H1 (cell line): Measurements from ENCODE around the gene TSGA10. TPM values are rescaled to one million over a fixed set of nuclear protein-coding genes. Genes with fewer than 3 reads are reported as not detected.

ENCODE experiments used
- CTCF ChIA-PET: fragments of 300-600 bp; sonication (Branson Sonifier 250); formaldehyde crosslinking; loops from one replicate; lab custom pipeline; 2021; ENCODE audit not compliant: partially characterized antibody; lab: Charles Lee
- POLR2A ChIA-PET: fragments of 300-600 bp; sonication (Branson Sonifier 250); formaldehyde crosslinking; loops from one replicate; lab custom pipeline; 2021; ENCODE audit warnings: inconsistent platforms; ENCODE audit not compliant: partially characterized antibody; lab: Charles Lee
- DNase-seq, 2 experiments: peaks; one replicate each; pipeline versions ENCODE4 v3.0.0 to v3.0.0-alpha.2; 2010 to 2022; ENCODE audit warnings: low spot score in 2 of 2, low read depth in 1 of 2, mixed read lengths in 1 of 2
- FAIRE-seq: peaks from 2 replicates; lab custom pipeline; 2011; peaks lifted over from hg19 to GRCh38; lab: Jason Lieb, UNC
- H2AFZ ChIP-seq: 2 replicates; pipeline ENCODE4 v1.8.1; 2012; ENCODE audit warnings: low read length, inconsistent platforms
- H2AK5ac ChIP-seq: 2 replicates; pipeline ENCODE4 v1.6.1; 2013; ENCODE audit warnings: low read depth, low read length
- H2BK120ac ChIP-seq: replicated peaks from 2 replicates; pipeline ENCODE3; 2013; ENCODE audit warnings: low read depth, low read length, inconsistent platforms
- H2BK12ac ChIP-seq: 2 replicates; pipeline ENCODE4 v1.6.1; 2013; ENCODE audit warnings: low read depth, low read length
- H2BK15ac ChIP-seq: 2 replicates; pipeline ENCODE4 v1.6.1; 2013; ENCODE audit warnings: low read length
- H2BK20ac ChIP-seq: 2 replicates; pipeline ENCODE4 v1.6.1; 2013; ENCODE audit warnings: low read length
- H2BK5ac ChIP-seq: 2 replicates; pipeline ENCODE4 v1.6.1; 2013; ENCODE audit warnings: low read depth, low read length
- H3K14ac ChIP-seq: 2 replicates; pipeline ENCODE4 v1.6.1; 2013; ENCODE audit warnings: inconsistent platforms; ENCODE audit not compliant: insufficient read length
- H3K18ac ChIP-seq: 2 replicates; pipeline ENCODE4 v1.6.1; 2013; ENCODE audit warnings: low read length; ENCODE audit errors: extremely low read depth
- H3K23ac ChIP-seq: 2 replicates; pipeline ENCODE4 v1.6.1; 2013; ENCODE audit warnings: inconsistent platforms; ENCODE audit not compliant: insufficient read length
- H3K23me2 ChIP-seq: 2 replicates; pipeline ENCODE4 v1.6.1; 2013; ENCODE audit warnings: low read depth, low read length
- H3K27ac ChIP-seq: 2 replicates; pipeline ENCODE4 v1.6.1; 2011; ENCODE audit warnings: low read depth, low read length, inconsistent platforms
- H3K27me3 ChIP-seq, 4 experiments: replicated peaks in 1 of 4; 1 replicate in 1 of 4; 2 replicates in 3 of 4; pipeline versions ENCODE4 v1.6.1 to v1.8.1; 2011 to 2013; ENCODE audit warnings: low read length in 3 of 4, mild to moderate bottlenecking in 3 of 4, inconsistent platforms in 2 of 4, mixed read lengths in 2 of 4, moderate library complexity in 1 of 4; ENCODE audit not compliant: control insufficient read depth in 3 of 4, insufficient read depth in 3 of 4; ENCODE audit errors: extremely low read depth in 1 of 4
- H3K36me3 ChIP-seq, 4 experiments: 2 replicates each; pipeline versions ENCODE4 v1.6.1 to v1.8.1; 2011 to 2013; ENCODE audit warnings: mild to moderate bottlenecking in 4 of 4, low read length in 3 of 4, moderate library complexity in 2 of 4, control low read depth in 1 of 4, inconsistent platforms in 1 of 4; ENCODE audit not compliant: insufficient read depth in 4 of 4, control insufficient read depth in 2 of 4
- H3K4ac ChIP-seq: replicated peaks from 2 replicates; pipeline ENCODE3; 2013; ENCODE audit warnings: low read length, low read depth, mixed read lengths, inconsistent platforms; ENCODE audit not compliant: insufficient read length
- H3K4me1 ChIP-seq, 4 experiments: replicated peaks in 1 of 4; 1 replicate in 1 of 4; 2 replicates in 3 of 4; pipeline versions ENCODE4 v1.6.1 to v1.8.1; 2011 to 2013; ENCODE audit warnings: low read length in 3 of 4, inconsistent platforms in 2 of 4, mixed read lengths in 1 of 4; ENCODE audit not compliant: insufficient read depth in 4 of 4, control insufficient read depth in 3 of 4
- H3K4me2 ChIP-seq, 2 experiments: 2 replicates each; pipeline versions ENCODE4 v1.6.1 to v1.8.1; 2011 to 2013; ENCODE audit warnings: low read depth in 2 of 2, low read length in 2 of 2, control low read depth in 1 of 2, inconsistent platforms in 1 of 2, mild to moderate bottlenecking in 1 of 2; ENCODE audit not compliant: insufficient read depth in 1 of 2
- H3K4me3 ChIP-seq, 4 experiments: fragments of 200-600, 300-600 bp in 1 of 4; sonication (generic), shearing (Covaris generic), sonication (Bioruptor Twin) in 1 of 4; 2 replicates each; pipeline versions ENCODE4 v1.5.1 to v1.8.1; 2011 to 2016; ENCODE audit warnings: low read length in 4 of 4, low read depth in 3 of 4, control low read depth in 2 of 4, inconsistent platforms in 2 of 4, mild to moderate bottlenecking in 2 of 4, mixed read lengths in 1 of 4, moderate library complexity in 1 of 4; ENCODE audit not compliant: insufficient read depth in 2 of 4; ENCODE audit errors: extremely low read depth in 1 of 4
- H3K56ac ChIP-seq: replicated peaks from 2 replicates; pipeline ENCODE3; 2013; ENCODE audit warnings: low read depth, mild to moderate bottlenecking, mixed read lengths, low read length, inconsistent platforms; ENCODE audit not compliant: insufficient read length
- H3K79me1 ChIP-seq: 2 replicates; pipeline ENCODE4 v1.6.1; 2013; ENCODE audit warnings: low read depth, low read length, control low read depth
- H3K79me2 ChIP-seq, 2 experiments: 2 replicates each; pipeline versions ENCODE4 v1.6.1 to v1.8.1; 2012 to 2013; ENCODE audit warnings: low read length in 2 of 2, mild to moderate bottlenecking in 2 of 2, inconsistent platforms in 1 of 2; ENCODE audit not compliant: insufficient read depth in 2 of 2, control insufficient read depth in 1 of 2
- H3K9ac ChIP-seq, 4 experiments: replicated peaks in 1 of 4; 1 replicate in 1 of 4; 2 replicates in 3 of 4; pipeline versions ENCODE4 v1.6.1 to v1.8.1; 2011 to 2013; ENCODE audit warnings: low read depth in 3 of 4, low read length in 3 of 4, control low read depth in 2 of 4, mild to moderate bottlenecking in 2 of 4, moderate library complexity in 2 of 4, inconsistent platforms in 1 of 4; ENCODE audit errors: extremely low read depth in 1 of 4
- H3K9me3 ChIP-seq, 2 experiments: 2 replicates each; pipeline versions ENCODE4 v1.6.1 to v1.8.1; 2012 to 2013; ENCODE audit warnings: mild to moderate bottlenecking in 2 of 2, moderate library complexity in 2 of 2, control low read depth in 1 of 2, inconsistent platforms in 1 of 2, low read depth in 1 of 2, low read length in 1 of 2, mixed read lengths in 1 of 2; ENCODE audit not compliant: insufficient read depth in 2 of 2
- H4K20me1 ChIP-seq, 2 experiments: replicated peaks in 1 of 2; 2 replicates each; pipeline versions ENCODE3 to v1.8.1; 2011 to 2013; ENCODE audit warnings: inconsistent platforms in 2 of 2, low read length in 2 of 2, mild to moderate bottlenecking in 1 of 2; ENCODE audit not compliant: insufficient read depth in 2 of 2, control insufficient read depth in 1 of 2
- H4K5ac ChIP-seq: 2 replicates; pipeline ENCODE4 v1.6.1; 2013; ENCODE audit warnings: low read length, low read depth, mixed read lengths, inconsistent platforms; ENCODE audit not compliant: insufficient read length
- H4K8ac ChIP-seq: 2 replicates; pipeline ENCODE4 v1.8.0; 2013; ENCODE audit warnings: mild to moderate bottlenecking, moderate library complexity, low read length, inconsistent platforms; ENCODE audit not compliant: insufficient read depth; ENCODE audit errors: extremely low read depth
- H4K91ac ChIP-seq: replicated peaks from 2 replicates; pipeline ENCODE3; 2013; ENCODE audit warnings: low read length, mixed read lengths, inconsistent platforms; ENCODE audit not compliant: insufficient read length
- CHD2 ChIP-seq: IDR thresholded peaks from 2 replicates; pipeline ENCODE4 v1.6.1; 2012; ENCODE audit warnings: low read length, improper control_type of control experiment
- EGR1 ChIP-seq: IDR thresholded peaks from 2 replicates; pipeline ENCODE4 v1.6.1; 2011; ENCODE audit warnings: low read depth, low read length, borderline replicate concordance
- EP300 ChIP-seq, 2 experiments: IDR thresholded peaks; 1 replicate in 1 of 2; 2 replicates in 1 of 2; pipeline ENCODE4 v1.6.1; 2011 to 2012; ENCODE audit warnings: low read depth in 2 of 2, low read length in 2 of 2, mild to moderate bottlenecking in 2 of 2, borderline replicate concordance in 1 of 2, inconsistent platforms in 1 of 2, moderate library complexity in 1 of 2
- HDAC6 ChIP-seq: IDR thresholded peaks from one replicate; pipeline ENCODE4 v1.7.1; 2012; ENCODE audit warnings: low read depth, mild to moderate bottlenecking, inconsistent platforms, low read length, moderate library complexity
- KDM1A ChIP-seq: fragments of 200-600, 300-600 bp; sonication (generic); IDR thresholded peaks from 2 replicates; pipeline ENCODE4 v1.7.1; 2016; ENCODE audit warnings: mild to moderate bottlenecking, low read length, borderline replicate concordance
- PHF8 ChIP-seq: fragments of 200-600 bp; sonication (generic); conservative IDR thresholded peaks from 2 replicates; pipeline ENCODE4 v1.7.1; 2012; ENCODE audit warnings: low read depth, mild to moderate bottlenecking, inconsistent platforms, low read length, moderate library complexity
- ZNF274 ChIP-seq: IDR thresholded peaks from 2 replicates; pipeline ENCODE4 v1.7.0; 2012; ENCODE audit warnings: low read length, borderline replicate concordance; ENCODE audit errors: extremely low read depth
- WGBS, 2 experiments: shearing (Covaris generic) in 1 of 2; methylation state at CpG; one replicate each; pipeline versions ENCODE4 v1.1.6 to v1.1.7; 2013 to 2015; ENCODE audit warnings: low lambda C conversion rate in 2 of 2, mixed read lengths in 2 of 2, inconsistent platforms in 1 of 2, low coverage in 1 of 2, missing lambda C conversion rate in 1 of 2; ENCODE audit not compliant: insufficient replicate concordance in 2 of 2, insufficient coverage in 1 of 2, insufficient read length in 1 of 2; ENCODE audit errors: extremely low coverage in 1 of 2, missing lambda C conversion rate in 1 of 2; 5-methylcytosine and 5-hydroxymethylcytosine counted together
- polyA plus RNA-seq, 7 experiments: library from polyadenylated mRNA; depleted of rRNA in 3 of 7; stranded (reverse) in 5 of 7; unstranded in 2 of 7; fragments of >200 nt in 5 of 7; fragments of 200-250 nt in 2 of 7; gene quantifications; 1 replicate in 5 of 7; 2 replicates in 1 of 7; 4 replicates in 1 of 7; pipeline versions ENCODE4 v1.2.1 to v1.2.3, GENCODE V29; 2011 to 2013; ENCODE audit warnings: missing spikeins in 2 of 7, mixed read lengths in 2 of 7
- total RNA-seq: library from RNA; stranded (reverse); fragmentation: NEBNext Ultra II Directional; extraction: Animal tissue kit (Norgen Biotek cat#: 25700); gene quantifications from 2 replicates; pipeline ENCODE4 v1.2.1, GENCODE V29; 2021
- TF ChIP-seq, protein P1 (sequence below), 3 experiments: IDR thresholded peaks; 1 replicate in 2 of 3; 2 replicates in 1 of 3; pipeline versions ENCODE4 v1.5.1 to v1.6.1; 2011; ENCODE audit warnings: low read length in 3 of 3, mild to moderate bottlenecking in 3 of 3, inconsistent platforms in 2 of 3, low read depth in 1 of 3, moderate library complexity in 1 of 3; ENCODE audit not compliant: insufficient read depth in 1 of 3; ENCODE audit errors: control extremely low read depth in 1 of 3
- TF ChIP-seq, protein P2 (sequence below): IDR thresholded peaks from 2 replicates; pipeline ENCODE4 v1.6.1; 2012; ENCODE audit warnings: inconsistent platforms
- TF ChIP-seq, protein P3 (sequence below): IDR thresholded peaks from 2 replicates; pipeline ENCODE4 v1.6.1; 2012; ENCODE audit warnings: inconsistent platforms

TSGA10 gene
- total and polyA plus RNA-seq, 2 of the 8 experiments (the other 6 are each of a cell fraction or from before 2014, with no cell fraction given): 2.2 to 7.4 TPM

DNA sequence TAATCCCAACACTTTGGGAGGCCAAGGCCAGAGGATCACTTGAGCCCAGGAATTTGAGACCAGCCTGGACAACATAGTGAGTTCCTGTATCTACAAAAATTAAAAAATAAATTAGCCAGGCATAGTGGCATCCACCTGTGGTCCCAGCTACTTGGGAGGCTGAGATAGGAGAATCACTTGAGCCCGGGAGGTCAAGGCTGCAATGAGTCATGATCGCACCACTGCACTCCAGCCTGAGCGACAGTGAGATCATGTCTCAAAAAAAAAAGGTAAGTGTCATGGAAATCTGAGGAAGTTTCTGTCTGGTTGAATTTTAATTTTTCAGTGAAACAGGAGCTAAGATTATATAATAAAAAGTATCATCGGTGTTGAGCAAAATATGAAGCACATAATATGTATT is 15.7 kb downstream of the TSGA10 start:
- no peak overlapping the region for H2BK20ac ChIP-seq
- H3K23me2 ChIP-seq: peaks cover 9% of the 10 kb centered on the region
- no peak overlapping the region for H3K4me2 ChIP-seq
- no peak overlapping the region for H3K18ac ChIP-seq
- no peaks in the 10 kb centered on the region for H3K79me1 ChIP-seq
- no peak overlapping the region for H2AK5ac ChIP-seq
- H4K20me1 ChIP-seq: no peaks in the 10 kb centered on the region
- H2BK12ac ChIP-seq: no peak overlapping the region
- no peak overlapping the region for H2BK15ac ChIP-seq
- ChIA-PET POLR2A (interaction anchor here (1.7 kb wide), 1 partner anchor 9 kb away, joined by 7 read pairs; no protein-coding TSS in a partner anchor), CTCF (interaction anchor here (0.6 kb wide), 1 partner anchor 759 kb away, joined by 3 read pairs; no protein-coding TSS in a partner anchor)
- whole genome bisulfite sequencing, 2 experiments: 94% methylated on average over 4 of the region's 4 CpGs; no CpG with 5 or more reads in 1 of the 2 experiments
- H3K79me2 ChIP-seq: peaks cover 0 to 5% of the 10 kb centered on the region in 2 experiments; a peak in 1 of 4 replicates
- H3K56ac ChIP-seq: no peak overlapping the region
- no peak overlapping the region for H4K8ac ChIP-seq
- no peak overlapping the region for H3K9ac ChIP-seq
- no peak overlapping the region for H3K23ac ChIP-seq
- no peak overlapping the region for H2AFZ ChIP-seq
- H3K4me1 ChIP-seq: no peaks in the 10 kb centered on the region; a peak in 3 of 7 replicates
- H4K5ac ChIP-seq: no peak overlapping the region
- no peak overlapping the region for H2BK5ac ChIP-seq
- H3K4ac ChIP-seq: no peak overlapping the region
- DNase-seq: no peak
- H3K4me3 ChIP-seq: no peak overlapping the region
- H4K91ac ChIP-seq: no peak overlapping the region
- no peak for FAIRE-seq
- H3K27ac ChIP-seq: no peak overlapping the region
- H2BK120ac ChIP-seq: no peak overlapping the region
- no peak overlapping the region for H3K14ac ChIP-seq
- no peaks in the 10 kb centered on the region for H3K27me3 ChIP-seq
- H3K9me3 ChIP-seq: peaks cover 12 to 24% of the 10 kb centered on the region in 2 experiments; a peak in 3 of 4 replicates
- H3K36me3 ChIP-seq: no peaks in the 10 kb centered on the region; a peak in 1 of 8 replicates
- no peak for TF ChIP-seq CHD2
- TF ChIP-seq PHF8: no peak
- TF ChIP-seq, protein P1, sequence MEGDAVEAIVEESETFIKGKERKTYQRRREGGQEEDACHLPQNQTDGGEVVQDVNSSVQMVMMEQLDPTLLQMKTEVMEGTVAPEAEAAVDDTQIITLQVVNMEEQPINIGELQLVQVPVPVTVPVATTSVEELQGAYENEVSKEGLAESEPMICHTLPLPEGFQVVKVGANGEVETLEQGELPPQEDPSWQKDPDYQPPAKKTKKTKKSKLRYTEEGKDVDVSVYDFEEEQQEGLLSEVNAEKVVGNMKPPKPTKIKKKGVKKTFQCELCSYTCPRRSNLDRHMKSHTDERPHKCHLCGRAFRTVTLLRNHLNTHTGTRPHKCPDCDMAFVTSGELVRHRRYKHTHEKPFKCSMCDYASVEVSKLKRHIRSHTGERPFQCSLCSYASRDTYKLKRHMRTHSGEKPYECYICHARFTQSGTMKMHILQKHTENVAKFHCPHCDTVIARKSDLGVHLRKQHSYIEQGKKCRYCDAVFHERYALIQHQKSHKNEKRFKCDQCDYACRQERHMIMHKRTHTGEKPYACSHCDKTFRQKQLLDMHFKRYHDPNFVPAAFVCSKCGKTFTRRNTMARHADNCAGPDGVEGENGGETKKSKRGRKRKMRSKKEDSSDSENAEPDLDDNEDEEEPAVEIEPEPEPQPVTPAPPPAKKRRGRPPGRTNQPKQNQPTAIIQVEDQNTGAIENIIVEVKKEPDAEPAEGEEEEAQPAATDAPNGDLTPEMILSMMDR (IDR thresholded peaks at IDR 0.05; ENCODE audit: control extremely low read depth in 1 of 3, insufficient read depth in 1 of 3, low read depth in 1 of 3, low read length in 3 of 3): no peak
- TF ChIP-seq, protein P2, sequence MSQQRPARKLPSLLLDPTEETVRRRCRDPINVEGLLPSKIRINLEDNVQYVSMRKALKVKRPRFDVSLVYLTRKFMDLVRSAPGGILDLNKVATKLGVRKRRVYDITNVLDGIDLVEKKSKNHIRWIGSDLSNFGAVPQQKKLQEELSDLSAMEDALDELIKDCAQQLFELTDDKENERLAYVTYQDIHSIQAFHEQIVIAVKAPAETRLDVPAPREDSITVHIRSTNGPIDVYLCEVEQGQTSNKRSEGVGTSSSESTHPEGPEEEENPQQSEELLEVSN: no peak
- TF ChIP-seq, protein P3, sequence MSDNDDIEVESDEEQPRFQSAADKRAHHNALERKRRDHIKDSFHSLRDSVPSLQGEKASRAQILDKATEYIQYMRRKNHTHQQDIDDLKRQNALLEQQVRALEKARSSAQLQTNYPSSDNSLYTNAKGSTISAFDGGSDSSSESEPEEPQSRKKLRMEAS: no peak
- no peak for TF ChIP-seq EGR1
- TF ChIP-seq KDM1A: no peak
- TF ChIP-seq ZNF274: no peak
- TF ChIP-seq EP300 (IDR thresholded peaks at IDR 0.05; ENCODE audit: borderline replicate concordance in 1 of 2, low read depth in 2 of 2, low read length in 2 of 2): no peak
- TF ChIP-seq HDAC6: no peak
